GM12873 (cell line): ENCODE data around the gene BLOC1S3.

ENCODE experiments used
- TF ChIP-seq, protein P1 (sequence below): IDR thresholded peaks from 2 replicates; pipeline ENCODE4 v1.5.1; 2012; ENCODE audit warnings: low read depth, mild to moderate bottlenecking, moderate library complexity, low read length, control low read depth; ENCODE audit not compliant: insufficient read depth; ENCODE audit errors: missing control alignments

The BLOC1S3 gene

GRCh38 chr19:45171211-45171623 lies 7.4 kb upstream of the BLOC1S3 start:
- TF ChIP-seq, protein P1, sequence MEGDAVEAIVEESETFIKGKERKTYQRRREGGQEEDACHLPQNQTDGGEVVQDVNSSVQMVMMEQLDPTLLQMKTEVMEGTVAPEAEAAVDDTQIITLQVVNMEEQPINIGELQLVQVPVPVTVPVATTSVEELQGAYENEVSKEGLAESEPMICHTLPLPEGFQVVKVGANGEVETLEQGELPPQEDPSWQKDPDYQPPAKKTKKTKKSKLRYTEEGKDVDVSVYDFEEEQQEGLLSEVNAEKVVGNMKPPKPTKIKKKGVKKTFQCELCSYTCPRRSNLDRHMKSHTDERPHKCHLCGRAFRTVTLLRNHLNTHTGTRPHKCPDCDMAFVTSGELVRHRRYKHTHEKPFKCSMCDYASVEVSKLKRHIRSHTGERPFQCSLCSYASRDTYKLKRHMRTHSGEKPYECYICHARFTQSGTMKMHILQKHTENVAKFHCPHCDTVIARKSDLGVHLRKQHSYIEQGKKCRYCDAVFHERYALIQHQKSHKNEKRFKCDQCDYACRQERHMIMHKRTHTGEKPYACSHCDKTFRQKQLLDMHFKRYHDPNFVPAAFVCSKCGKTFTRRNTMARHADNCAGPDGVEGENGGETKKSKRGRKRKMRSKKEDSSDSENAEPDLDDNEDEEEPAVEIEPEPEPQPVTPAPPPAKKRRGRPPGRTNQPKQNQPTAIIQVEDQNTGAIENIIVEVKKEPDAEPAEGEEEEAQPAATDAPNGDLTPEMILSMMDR: no peak

GRCh38 chr19:45172173-45172572 lies 6.4 kb upstream of the BLOC1S3 start:
- TF ChIP-seq, protein P1: no peak

DNA sequence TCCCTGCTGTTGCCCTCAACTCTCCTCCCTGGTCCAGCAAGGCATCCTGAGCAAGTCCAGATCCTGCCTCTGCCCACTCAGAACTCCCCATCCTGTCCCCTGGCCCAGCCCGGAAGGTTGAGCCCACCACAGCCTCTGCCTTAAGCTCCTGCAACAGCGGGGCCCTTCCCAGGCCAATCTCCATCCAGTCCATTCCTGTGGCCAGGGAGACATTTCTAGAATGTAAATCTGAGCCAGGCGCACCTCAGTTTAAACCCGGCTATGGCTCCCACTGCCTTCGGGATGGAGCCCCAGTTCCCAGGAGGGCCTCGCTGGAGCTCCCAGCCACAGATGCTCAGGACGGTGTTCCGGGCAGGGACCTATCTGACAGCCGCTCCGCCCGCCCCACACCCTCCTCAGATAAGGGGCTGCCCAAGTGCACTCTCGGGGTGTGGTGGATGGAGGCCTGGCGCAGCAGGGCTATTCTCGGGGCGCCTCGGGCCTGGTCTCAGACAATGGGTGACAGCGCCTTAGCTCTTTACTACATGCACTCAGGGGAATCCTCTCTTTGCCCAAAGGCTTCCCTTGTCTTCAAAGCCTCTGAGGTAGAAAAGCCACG lies 5.9 kb upstream of the BLOC1S3 start:
- TF ChIP-seq, protein P1: no peak

GRCh38 chr19:45173816-45174215 lies 4.8 kb upstream of the BLOC1S3 start:
- TF ChIP-seq, protein P1: no peak

- TF ChIP-seq, protein P1: no peak
These were observed 2.9 kb upstream of the BLOC1S3 start for GRCh38 chr19:45175515-45176345.

- TF ChIP-seq, protein P1: no peak
These were observed 745 bp upstream of the BLOC1S3 start, which contains the start of gene TRAPPC6A for GRCh38 chr19:45177817-45178261. Gene TRAPPC6A, minus strand, starts transcription at chr19:45178237. Its CDS starts 19 bp downstream, at chr19:45178218.
